Measurements from ENCODE around the gene JUND.
"Not testable (repeated sequence)": the region's sequence is repeated elsewhere in the genome, so short reads cannot be mapped to it uniquely, and the experiment has no call there.

JUND gene

GRCh38 chr19:18281082-18282020 is at the start of gene JUND:
Gene JUND (minus strand): TSS chr19:18281622. CDS start chr19:18281484, 138 bp downstream.
- peak; percentile 98 for DNase-seq

GRCh38 chr19:18330868-18331267 is 49.4 kb upstream of the JUND start:
- no peak for DNase-seq

GRCh38 chr19:18329035-18329376 is 47.6 kb upstream of the JUND start:
- DNase-seq = no peak

- peak; percentile 98 for DNase-seq
Measured at GRCh38 chr19:18328340-18329034, 47.1 kb upstream of the JUND start.

DNA sequence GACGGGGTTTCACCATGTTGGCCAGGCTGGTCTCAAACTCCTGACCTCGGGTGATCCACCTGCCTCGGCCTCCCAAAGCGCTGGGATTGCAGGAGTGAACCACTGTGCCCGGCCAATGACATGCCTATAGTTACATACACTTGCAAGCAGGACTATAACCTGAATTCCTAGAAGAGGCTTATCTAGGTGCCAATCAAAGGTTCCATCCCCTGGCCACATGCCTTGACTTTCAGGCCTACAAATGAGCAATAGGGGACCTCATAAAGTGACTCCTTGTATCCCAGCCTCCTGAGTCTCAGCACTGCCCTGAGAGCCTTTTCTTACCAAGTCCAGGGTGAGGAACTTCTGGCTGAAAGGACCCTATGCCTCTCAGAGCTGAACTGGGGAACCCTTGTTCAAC is 45.4 kb upstream of the JUND start:
- no peak for DNase-seq

DNA sequence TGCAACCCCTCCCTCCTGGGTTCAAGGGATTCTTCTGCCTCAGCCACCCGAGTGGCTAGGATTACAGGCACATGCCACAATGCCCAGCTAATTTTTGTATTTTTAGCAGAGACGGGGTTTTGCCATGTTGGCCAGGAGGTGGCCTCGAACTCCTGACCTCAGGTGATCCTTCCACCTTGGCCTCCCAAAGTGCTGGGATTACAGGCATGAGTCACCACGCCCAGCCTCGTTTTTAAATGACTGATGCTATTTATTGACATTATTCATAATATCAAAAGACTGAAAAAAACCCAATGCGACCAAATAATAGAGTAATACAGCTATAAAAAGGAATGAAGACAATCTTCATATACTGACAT is 42.9 kb upstream of the JUND start:
- DNase-seq = not testable (repeated sequence)

DNA sequence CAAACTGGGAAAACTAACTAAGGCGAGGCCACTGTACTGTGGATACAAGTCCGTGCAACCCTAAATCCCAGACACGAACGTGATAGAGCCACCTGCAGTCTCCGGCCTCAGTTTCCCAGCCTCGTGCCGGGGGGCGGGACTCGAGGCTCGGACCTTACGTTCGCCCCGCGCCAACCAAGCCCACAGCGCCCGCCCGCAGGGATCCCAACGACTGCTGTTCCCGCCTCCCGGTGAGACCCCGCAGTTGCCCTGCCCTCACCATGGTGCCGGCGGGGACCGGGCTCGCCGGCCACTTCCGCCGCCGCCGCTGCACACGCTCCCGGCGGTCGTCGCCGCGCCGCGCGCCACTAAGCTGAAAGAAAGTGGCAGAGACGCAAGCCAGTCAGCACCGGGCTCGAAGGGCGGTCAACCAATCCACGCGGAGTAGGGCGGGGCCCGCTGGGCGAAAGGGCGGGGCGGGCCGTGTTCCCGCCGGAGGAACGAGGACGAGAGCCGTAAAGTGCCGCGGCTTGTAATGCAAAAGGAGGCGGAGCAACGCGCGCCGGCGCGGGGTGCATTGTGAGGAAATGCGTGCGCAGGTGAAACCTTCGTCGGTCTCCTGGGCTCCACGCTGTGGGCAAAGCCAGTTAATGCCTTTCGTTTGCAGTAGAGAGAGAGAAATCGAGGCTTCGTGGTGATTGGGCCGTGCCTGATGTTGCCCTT is 41.5 kb upstream of the JUND start, which contains the start of gene LSM4:
TSS of gene LSM4 (minus strand) at position 318 of the 702 bp plus-strand sequence. CDS start at position 262, 56 bp downstream.
- DNase-seq = peak; percentile 97

GRCh38 chr19:18322318-18322758 is 40.9 kb upstream of the JUND start:
- DNase-seq = peak; percentile 79

DNA sequence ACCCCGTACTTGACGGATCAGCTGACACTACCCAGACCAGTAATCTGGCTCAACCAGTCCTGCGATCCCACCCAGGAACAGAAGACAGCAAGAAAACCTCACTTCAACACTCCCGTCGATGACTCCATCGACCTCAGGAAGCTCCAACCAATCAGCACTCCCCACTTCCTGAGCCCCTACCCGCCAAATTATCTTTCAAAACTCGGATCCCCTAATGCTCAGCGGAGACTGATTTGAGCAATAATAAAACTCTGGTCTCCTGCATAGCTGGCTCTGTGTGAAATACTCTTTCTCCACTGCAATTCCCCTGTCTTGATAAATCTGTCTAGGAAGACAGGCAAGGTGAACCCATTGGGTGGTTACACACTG is 40.3 kb upstream of the JUND start:
- DNase-seq = peak; percentile 63

- DNase-seq = no peak
Measured at GRCh38 chr19:18320865-18321733, 39.7 kb upstream of the JUND start.

GRCh38 chr19:18319591-18320135 is 38.2 kb upstream of the JUND start:
- DNase-seq = no peak

GRCh38 chr19:18317961-18318800 is 36.8 kb upstream of the JUND start:
- no peak for DNase-seq

GRCh38 chr19:18313398-18313797 is 32.0 kb upstream of the JUND start:
- DNase-seq = no peak

- no peak for DNase-seq
Measured at GRCh38 chr19:18312092-18312534, 30.7 kb upstream of the JUND start.

DNA sequence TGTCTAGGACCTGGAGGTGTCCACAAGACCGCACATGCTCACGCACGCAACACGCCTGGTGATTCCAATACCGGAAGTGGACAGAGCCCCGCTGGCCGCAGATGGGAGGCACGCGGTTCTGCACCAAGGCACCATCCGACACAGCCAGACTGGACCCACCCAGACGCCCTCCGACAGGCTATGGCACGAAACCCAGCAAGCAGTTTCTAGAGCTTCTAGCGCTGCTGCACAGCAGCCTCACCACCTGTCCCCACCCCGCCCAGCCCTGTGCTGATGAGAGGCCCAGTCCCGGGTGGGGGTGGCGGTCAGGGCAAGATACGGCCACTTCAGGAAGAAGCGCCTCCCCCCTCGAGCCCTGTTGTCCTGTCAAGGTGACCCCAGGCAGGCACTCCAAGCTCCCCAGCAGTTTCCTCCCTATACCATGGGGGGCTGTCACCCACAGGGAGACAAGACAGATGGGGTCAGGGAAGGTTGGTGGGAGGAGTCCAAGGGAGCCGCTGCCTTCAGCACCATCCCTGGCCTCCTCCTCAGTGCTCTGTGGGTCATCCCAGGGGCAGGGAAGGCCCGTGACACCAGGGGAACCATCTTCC is 30.2 kb upstream of the JUND start:
- DNase-seq = no peak

GRCh38 chr19:18310966-18311365 is 29.5 kb upstream of the JUND start:
- no peak for DNase-seq

GRCh38 chr19:18310118-18310909 is 28.9 kb upstream of the JUND start:
- no peak for DNase-seq

- DNase-seq = no peak
Measured at GRCh38 chr19:18309525-18310064, 28.2 kb upstream of the JUND start.

GRCh38 chr19:18308948-18309325 is 27.5 kb upstream of the JUND start:
- no peak for DNase-seq

Measured in fibroblast of skin of right biceps (primary cell).